ENCODE data around the gene CREG1.

DNA sequence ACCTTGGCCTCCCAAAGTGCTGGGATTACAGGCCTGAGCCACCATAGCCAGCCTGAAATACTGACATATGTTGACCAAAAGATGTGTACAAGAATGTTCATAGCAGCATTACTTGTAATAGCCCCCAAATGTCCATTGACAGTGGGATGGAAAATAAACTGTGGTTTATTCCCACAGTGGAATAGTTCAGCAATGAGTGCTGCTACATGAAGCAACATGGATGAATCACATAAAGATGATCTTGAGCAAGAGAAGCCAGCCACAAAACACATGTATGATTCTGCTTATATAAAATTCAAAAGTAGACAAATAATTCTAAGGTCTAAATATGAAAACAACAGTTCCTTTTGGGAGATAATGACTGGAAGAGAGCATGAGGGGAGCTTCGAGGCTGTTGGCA, 9.1 kb upstream of the CREG1 start:
- TF ChIP-seq, protein P1, sequence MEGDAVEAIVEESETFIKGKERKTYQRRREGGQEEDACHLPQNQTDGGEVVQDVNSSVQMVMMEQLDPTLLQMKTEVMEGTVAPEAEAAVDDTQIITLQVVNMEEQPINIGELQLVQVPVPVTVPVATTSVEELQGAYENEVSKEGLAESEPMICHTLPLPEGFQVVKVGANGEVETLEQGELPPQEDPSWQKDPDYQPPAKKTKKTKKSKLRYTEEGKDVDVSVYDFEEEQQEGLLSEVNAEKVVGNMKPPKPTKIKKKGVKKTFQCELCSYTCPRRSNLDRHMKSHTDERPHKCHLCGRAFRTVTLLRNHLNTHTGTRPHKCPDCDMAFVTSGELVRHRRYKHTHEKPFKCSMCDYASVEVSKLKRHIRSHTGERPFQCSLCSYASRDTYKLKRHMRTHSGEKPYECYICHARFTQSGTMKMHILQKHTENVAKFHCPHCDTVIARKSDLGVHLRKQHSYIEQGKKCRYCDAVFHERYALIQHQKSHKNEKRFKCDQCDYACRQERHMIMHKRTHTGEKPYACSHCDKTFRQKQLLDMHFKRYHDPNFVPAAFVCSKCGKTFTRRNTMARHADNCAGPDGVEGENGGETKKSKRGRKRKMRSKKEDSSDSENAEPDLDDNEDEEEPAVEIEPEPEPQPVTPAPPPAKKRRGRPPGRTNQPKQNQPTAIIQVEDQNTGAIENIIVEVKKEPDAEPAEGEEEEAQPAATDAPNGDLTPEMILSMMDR (IDR thresholded peaks at IDR 0.05), result no peak
- TF ChIP-seq POLR2AphosphoS5 (IDR thresholded peaks at IDR 0.05) (no peak), POLR2A (IDR thresholded peaks at IDR 0.05) (no peak)
